Gastroesophageal sphincter (tissue), 4 donors: ENCODE data around the gene SP7. TPM values are rescaled to one million over a fixed set of nuclear protein-coding genes. Genes with fewer than 3 reads are reported as not detected.
"Not testable (repeated sequence)": the region's sequence is repeated elsewhere in the genome, so short reads cannot be mapped to it uniquely, and the experiment has no call there.

ENCODE experiments used
- ATAC-seq: fragments of 150-250 bp; one replicate; pipeline ENCODE4 v1.9.1; 2016; ENCODE audit warnings: mild to moderate bottlenecking, moderate library complexity
- H3K27ac ChIP-seq, 4 donors: fragments of 200-600 bp; sonication (generic) in 3 of 4; 1 replicate in 3 of 4; 2 replicates in 1 of 4; pipeline ENCODE4 v1.5.1; 2016 to 2019
- H3K27me3 ChIP-seq: fragments of 200-600 bp; sonication (generic); one replicate; pipeline ENCODE4 v1.5.1; 2019
- H3K36me3 ChIP-seq, 2 donors: fragments of 200-600 bp; sonication (generic); one replicate each; pipeline ENCODE4 v1.5.1; 2019; ENCODE audit warnings: control low read depth in 1 of 2
- H3K4me1 ChIP-seq, 3 donors: fragments of 200-600 bp; sonication (generic); 1 replicate in 2 of 3; 2 replicates in 1 of 3; pipeline ENCODE4 v1.5.1; 2016 to 2019; ENCODE audit warnings: control low read depth in 2 of 3
- H3K4me3 ChIP-seq, 2 donors: fragments of 200-600 bp; sonication (generic); one replicate each; pipeline ENCODE4 v1.5.1; 2019; ENCODE audit warnings: mild to moderate bottlenecking in 1 of 2, moderate library complexity in 1 of 2
- H3K9me3 ChIP-seq, 3 donors: fragments of 200-600 bp; sonication (generic); one replicate each; pipeline ENCODE4 v1.5.1; 2017 to 2019; ENCODE audit warnings: control low read depth in 2 of 3
- EP300 ChIP-seq: sonication (generic); formaldehyde crosslinking; IDR thresholded peaks from one replicate; pipeline ENCODE4 v1.6.1; 2017; ENCODE audit warnings: antibody characterized with exemption, mild to moderate bottlenecking
- POLR2A ChIP-seq, 2 donors: fragments of 450-650 bp; IDR thresholded peaks; one replicate each; pipeline ENCODE4 v1.6.1; 2017; ENCODE audit warnings: antibody characterized with exemption in 2 of 2, mild to moderate bottlenecking in 2 of 2, moderate library complexity in 1 of 2
- POLR2AphosphoS5 ChIP-seq: sonication (generic); formaldehyde crosslinking; IDR thresholded peaks from one replicate; pipeline ENCODE4 v1.6.1; 2017; ENCODE audit warnings: antibody characterized with exemption
- WGBS, 2 donors: methylation state at CpG; one replicate each; pipeline ENCODE4 v1.1.5; 2018; ENCODE audit warnings: low coverage in 1 of 2; 5-methylcytosine and 5-hydroxymethylcytosine counted together
- total RNA-seq, 4 donors: library from RNA; depleted of rRNA; stranded (reverse); fragments of >200 nt; gene quantifications; one replicate each; pipeline ENCODE4 v1.1.0, GENCODE V29; 2016
- TF ChIP-seq, protein P1 (sequence below), 4 experiments: fragments of 200-600 bp in 2 of 4; fragments of 450-650 bp in 2 of 4; sonication (generic) in 1 of 4; IDR thresholded peaks; one replicate each; pipeline ENCODE4 v1.5.1; 2017 to 2019; ENCODE audit warnings: antibody characterized with exemption in 4 of 4, mild to moderate bottlenecking in 2 of 4, moderate library complexity in 2 of 4

Gene SP7
- total RNA-seq, 4 donors from 2014 or later, result not detected

DNA sequence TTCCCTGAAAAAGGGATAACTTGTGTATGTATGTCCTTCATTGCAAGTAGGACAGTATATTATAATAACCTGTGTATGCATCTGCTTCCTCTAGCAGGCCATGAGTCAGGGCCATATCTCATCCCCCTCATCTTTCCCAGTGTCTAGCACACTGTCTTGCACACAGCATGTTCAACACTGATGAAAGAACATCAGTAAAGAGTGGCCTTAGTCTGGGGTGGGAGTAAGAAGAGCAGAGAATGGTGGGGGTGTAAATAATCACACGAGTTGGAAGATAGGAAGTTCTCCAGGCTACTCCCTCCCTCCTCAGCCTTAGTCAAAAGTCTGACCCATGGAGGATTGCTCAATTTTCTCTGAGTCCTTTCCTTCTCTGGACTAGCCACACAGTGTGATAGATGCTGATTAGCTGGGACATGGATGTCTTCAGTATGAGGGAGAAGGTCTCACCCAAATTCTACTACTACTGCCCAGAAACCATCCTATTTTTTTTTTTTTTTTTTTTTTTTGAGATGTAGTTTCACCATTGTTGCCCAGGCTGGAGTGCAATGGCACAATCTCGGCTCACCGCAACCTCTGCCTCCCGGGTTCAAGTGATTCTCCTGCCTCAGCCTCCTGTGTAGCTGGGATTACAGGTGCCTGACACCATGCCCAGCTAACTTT lies 29.2 kb upstream of the SP7 start:
- Histone ChIP-seq H3K9me3 (no peaks in the 10 kb centered on the region), H3K36me3 (no peaks in the 10 kb centered on the region), H3K4me3 (no peak overlapping the region), H3K27ac (no peak overlapping the region), H3K4me1 (peaks cover 0 to 12% (median 2%) of the 10 kb centered on the region in 3 donors), H3K27me3 (no peaks in the 10 kb centered on the region)
- no peak for TF ChIP-seq EP300
- TF ChIP-seq, protein P1, sequence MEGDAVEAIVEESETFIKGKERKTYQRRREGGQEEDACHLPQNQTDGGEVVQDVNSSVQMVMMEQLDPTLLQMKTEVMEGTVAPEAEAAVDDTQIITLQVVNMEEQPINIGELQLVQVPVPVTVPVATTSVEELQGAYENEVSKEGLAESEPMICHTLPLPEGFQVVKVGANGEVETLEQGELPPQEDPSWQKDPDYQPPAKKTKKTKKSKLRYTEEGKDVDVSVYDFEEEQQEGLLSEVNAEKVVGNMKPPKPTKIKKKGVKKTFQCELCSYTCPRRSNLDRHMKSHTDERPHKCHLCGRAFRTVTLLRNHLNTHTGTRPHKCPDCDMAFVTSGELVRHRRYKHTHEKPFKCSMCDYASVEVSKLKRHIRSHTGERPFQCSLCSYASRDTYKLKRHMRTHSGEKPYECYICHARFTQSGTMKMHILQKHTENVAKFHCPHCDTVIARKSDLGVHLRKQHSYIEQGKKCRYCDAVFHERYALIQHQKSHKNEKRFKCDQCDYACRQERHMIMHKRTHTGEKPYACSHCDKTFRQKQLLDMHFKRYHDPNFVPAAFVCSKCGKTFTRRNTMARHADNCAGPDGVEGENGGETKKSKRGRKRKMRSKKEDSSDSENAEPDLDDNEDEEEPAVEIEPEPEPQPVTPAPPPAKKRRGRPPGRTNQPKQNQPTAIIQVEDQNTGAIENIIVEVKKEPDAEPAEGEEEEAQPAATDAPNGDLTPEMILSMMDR (IDR thresholded peaks at IDR 0.05), result no peak
- ATAC-seq, result peak; percentile 82
- 44 to 80% methylated on average over 1 to 4 of the region's 4 CpGs for WGBS, 2 donors

DNA sequence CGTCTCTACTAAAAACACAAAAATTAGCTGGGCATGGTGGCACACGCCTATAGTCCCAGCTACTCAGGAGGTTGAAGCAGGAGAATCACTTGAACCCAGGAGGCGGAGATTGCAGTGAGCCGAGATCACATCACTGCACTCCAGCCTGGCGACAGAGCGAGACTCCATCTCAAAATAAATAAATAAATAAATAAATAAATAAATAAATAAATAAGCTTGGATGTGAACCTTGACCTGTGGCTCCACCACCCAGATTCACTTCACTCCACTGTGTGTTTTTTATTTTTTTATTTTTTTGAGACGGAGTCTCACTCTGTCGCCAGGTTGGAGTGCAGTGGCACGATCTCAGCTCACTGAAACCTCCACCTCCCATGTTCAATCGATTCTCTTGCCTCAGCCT lies 25.5 kb upstream of the SP7 start:
- H3K27ac ChIP-seq, H3K27me3 ChIP-seq, H3K36me3 ChIP-seq, H3K9me3 ChIP-seq, ATAC-seq, H3K4me3 ChIP-seq, H3K4me1 ChIP-seq: not testable (repeated sequence)
- 93 to 94% methylated on average over 8 to 10 of the region's 10 CpGs for WGBS, 2 donors

DNA sequence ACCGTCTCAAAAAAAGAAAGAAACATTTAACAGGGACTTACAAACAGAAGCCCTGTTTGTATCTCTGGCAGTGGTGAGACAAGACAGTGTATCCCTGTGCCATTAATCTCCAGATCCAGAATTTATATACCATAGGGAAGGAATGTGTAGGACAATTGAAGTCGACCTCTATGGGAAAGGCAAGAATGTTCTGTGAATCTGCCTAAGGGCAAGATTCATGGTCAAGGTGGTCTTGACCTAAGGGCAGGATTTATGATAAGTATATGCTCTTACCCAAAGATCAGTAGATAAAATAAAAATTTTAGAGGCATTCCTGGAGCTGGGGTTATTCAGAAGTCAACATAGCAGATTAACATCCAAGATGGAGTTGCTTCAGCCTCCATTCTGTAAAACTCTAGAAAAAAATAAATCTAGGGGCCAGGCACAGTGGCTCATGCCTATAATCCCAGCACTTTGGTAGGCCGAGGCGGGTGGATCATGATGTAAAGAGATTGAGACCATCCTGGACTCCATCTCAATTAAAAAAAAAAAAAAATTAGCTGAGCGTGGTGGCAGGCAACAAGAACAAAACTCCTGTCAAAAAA lies 22.8 kb upstream of the SP7 start:
- Histone ChIP-seq H3K9me3 (no peaks in the 10 kb centered on the region), H3K4me3 (no peak overlapping the region), H3K4me1 (no peaks in the 10 kb centered on the region), H3K27me3 (no peaks in the 10 kb centered on the region), H3K27ac (no peak overlapping the region), H3K36me3 (no peaks in the 10 kb centered on the region)
- 61 to 64% methylated on average over 2 to 3 of the region's 5 CpGs for WGBS, 2 donors
- TF ChIP-seq EP300 (no peak), POLR2A (IDR thresholded peaks at IDR 0.05) (no peak), POLR2AphosphoS5 (no peak)
- TF ChIP-seq, protein P1 (IDR thresholded peaks at IDR 0.05), result no peak
- ATAC-seq, result no peak

DNA sequence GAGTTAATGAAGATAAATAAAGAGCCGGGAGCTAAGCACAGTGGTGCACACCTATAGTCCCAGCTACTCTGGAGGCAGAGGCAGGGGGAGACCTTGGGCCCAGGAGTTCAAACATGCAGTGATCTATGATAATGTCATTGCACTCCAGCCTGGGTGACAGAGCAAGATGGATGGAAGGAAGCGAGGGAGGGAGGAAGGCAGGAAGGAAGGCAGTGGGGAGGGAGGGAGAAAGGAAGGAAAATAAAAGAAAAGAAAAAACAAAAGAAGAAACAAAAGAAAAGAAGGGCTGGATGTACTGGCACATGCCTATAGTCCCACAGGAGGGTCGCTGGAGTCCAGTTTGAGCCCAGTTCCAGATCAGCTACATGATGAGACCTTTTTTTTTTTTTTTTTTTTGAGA lies 19.0 kb upstream of the SP7 start:
- Histone ChIP-seq H3K27ac (no peak overlapping the region), H3K9me3 (no peaks in the 10 kb centered on the region), H3K4me3 (no peak overlapping the region), H3K4me1 (peaks cover 0 to 8% (median 3%) of the 10 kb centered on the region in 3 donors), H3K36me3 (no peaks in the 10 kb centered on the region), H3K27me3 (no peaks in the 10 kb centered on the region)
- WGBS, 2 donors, result 58 to 59% methylated on average over 2 to 3 of the region's 3 CpGs
- no peak for ATAC-seq
- TF ChIP-seq POLR2A (IDR thresholded peaks at IDR 0.05) (no peak), EP300 (no peak), POLR2AphosphoS5 (no peak)
- TF ChIP-seq, protein P1 (IDR thresholded peaks at IDR 0.05), result no peak

DNA sequence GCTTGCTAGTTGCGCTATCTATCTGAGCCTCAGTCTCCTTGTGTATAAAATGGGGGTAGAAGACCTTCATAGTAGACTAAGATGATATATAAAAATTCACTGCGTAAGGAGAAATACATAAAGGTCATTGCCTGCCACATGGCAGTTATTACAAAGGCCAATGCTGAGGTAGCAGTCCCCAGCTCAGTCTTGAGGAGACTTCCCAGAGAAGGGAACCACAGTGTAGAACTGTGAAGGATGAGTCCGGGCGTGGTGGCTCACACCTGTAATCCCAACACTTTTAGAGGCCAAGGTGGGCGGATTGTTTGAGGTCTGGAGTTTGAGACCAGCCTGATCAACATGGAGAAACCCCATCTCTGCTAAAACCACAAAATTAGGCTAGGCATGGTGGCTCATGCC lies 17.1 kb upstream of the SP7 start:
- ATAC-seq, result peak; percentile 7
- Histone ChIP-seq H3K4me1 (peaks cover 0 to 8% (median 3%) of the 10 kb centered on the region in 3 donors), H3K27me3 (no peaks in the 10 kb centered on the region), H3K27ac (no peak overlapping the region), H3K9me3 (no peaks in the 10 kb centered on the region), H3K4me3 (no peak overlapping the region), H3K36me3 (no peaks in the 10 kb centered on the region)
- TF ChIP-seq EP300, result no peak
- no peak for TF ChIP-seq POLR2A (IDR thresholded peaks at IDR 0.05)
- no peak for TF ChIP-seq POLR2AphosphoS5
- TF ChIP-seq, protein P1 (IDR thresholded peaks at IDR 0.05), result no peak
- WGBS, 2 donors, result 80 to 100% methylated on average over 1 to 5 of the region's 5 CpGs
